Vagina (tissue), 2 donors: Measurements from ENCODE around the gene NEDD4L. TPM values are rescaled to one million over a fixed set of nuclear protein-coding genes. Genes with fewer than 3 reads are reported as not detected.

Experiments
- DNase-seq, 2 donors: peaks; one replicate each; pipeline ENCODE4 v3.0.0-alpha.2; 2017; ENCODE audit errors: extremely low spot score in 2 of 2
- H3K27ac ChIP-seq: fragments of 200-600 bp; sonication (generic); one replicate; pipeline ENCODE4 v1.5.1; 2019
- H3K27me3 ChIP-seq: fragments of 200-600 bp; sonication (generic); one replicate; pipeline ENCODE4 v1.5.1; 2019
- H3K36me3 ChIP-seq, 2 donors: fragments of 200-600 bp; sonication (generic); one replicate each; pipeline ENCODE4 v1.5.1; 2017 to 2019
- H3K4me1 ChIP-seq: fragments of 200-600 bp; sonication (generic); one replicate; pipeline ENCODE4 v1.5.1; 2019
- H3K4me3 ChIP-seq, 2 donors: fragments of 200-600 bp; sonication (generic); 1 replicate in 1 of 2; 2 replicates in 1 of 2; pipeline ENCODE4 v1.5.1; 2016 to 2019
- H3K9me3 ChIP-seq: fragments of 200-600 bp; sonication (generic); one replicate; pipeline ENCODE4 v1.5.1; 2019
- POLR2A ChIP-seq, 2 donors: fragments of 450-650 bp; IDR thresholded peaks; one replicate each; pipeline ENCODE4 v1.6.1; 2017; ENCODE audit warnings: antibody characterized with exemption in 2 of 2, mild to moderate bottlenecking in 2 of 2, moderate library complexity in 2 of 2
- POLR2AphosphoS5 ChIP-seq, 2 donors: sonication (generic); formaldehyde crosslinking; IDR thresholded peaks; one replicate each; pipeline ENCODE4 v1.9.0; 2017; ENCODE audit warnings: antibody characterized with exemption in 2 of 2, mild to moderate bottlenecking in 2 of 2, low read depth in 1 of 2; ENCODE audit not compliant: insufficient read depth in 1 of 2
- intact Hi-C: fragments of 100-400 bp; cut with DNase I; formaldehyde crosslinking; loops from one replicate; pipeline ENCODE4 v1.15.1; 2023
- total RNA-seq: library from RNA; depleted of rRNA; stranded (reverse); fragments of >200 nt; gene quantifications from one replicate; pipeline ENCODE4 v1.2.3, GENCODE V29; 2016
- TF ChIP-seq, protein P1 (sequence below), 3 experiments: fragments of 450-650 bp in 2 of 3; fragments of 200-600 bp in 1 of 3; sonication (generic) in 1 of 3; IDR thresholded peaks; one replicate each; pipeline ENCODE4 v1.5.1; 2017 to 2019; ENCODE audit warnings: antibody characterized with exemption in 3 of 3, mild to moderate bottlenecking in 2 of 3, moderate library complexity in 2 of 3

NEDD4L gene
- total RNA-seq, 1 donor from 2014 or later = 42.2 TPM

DNA sequence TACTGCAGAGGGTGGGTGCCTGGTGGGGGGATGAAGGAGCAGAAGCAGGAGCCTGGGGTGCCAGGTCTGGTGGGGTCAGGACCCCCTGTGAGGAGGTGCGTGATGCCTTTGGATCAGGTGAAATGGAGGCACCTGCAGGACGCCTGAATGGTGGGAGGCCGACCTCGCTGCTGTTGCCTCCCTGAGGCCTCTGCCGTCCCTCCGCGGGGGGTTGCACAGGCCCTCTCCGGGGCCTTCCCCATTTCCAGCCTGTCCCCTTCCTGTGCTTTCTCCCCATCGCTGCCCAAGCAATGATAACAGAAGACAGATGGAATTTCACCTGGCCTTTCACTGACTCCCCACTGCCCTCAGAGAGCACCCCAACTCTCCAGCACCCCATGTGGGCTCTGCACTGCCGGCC is 325.6 kb downstream of the NEDD4L start:
- Histone ChIP-seq H3K4me1 (no peaks in the 10 kb centered on the region), H3K27ac (no peak overlapping the region), H3K4me3 (no peak overlapping the region), H3K9me3 (no peaks in the 10 kb centered on the region), H3K36me3 (no peaks in the 10 kb centered on the region), H3K27me3 (no peaks in the 10 kb centered on the region)
- no peak for DNase-seq
- intact Hi-C loops = no loop called here
- TF ChIP-seq POLR2A (IDR thresholded peaks at IDR 0.05) = no peak
- TF ChIP-seq, protein P1, sequence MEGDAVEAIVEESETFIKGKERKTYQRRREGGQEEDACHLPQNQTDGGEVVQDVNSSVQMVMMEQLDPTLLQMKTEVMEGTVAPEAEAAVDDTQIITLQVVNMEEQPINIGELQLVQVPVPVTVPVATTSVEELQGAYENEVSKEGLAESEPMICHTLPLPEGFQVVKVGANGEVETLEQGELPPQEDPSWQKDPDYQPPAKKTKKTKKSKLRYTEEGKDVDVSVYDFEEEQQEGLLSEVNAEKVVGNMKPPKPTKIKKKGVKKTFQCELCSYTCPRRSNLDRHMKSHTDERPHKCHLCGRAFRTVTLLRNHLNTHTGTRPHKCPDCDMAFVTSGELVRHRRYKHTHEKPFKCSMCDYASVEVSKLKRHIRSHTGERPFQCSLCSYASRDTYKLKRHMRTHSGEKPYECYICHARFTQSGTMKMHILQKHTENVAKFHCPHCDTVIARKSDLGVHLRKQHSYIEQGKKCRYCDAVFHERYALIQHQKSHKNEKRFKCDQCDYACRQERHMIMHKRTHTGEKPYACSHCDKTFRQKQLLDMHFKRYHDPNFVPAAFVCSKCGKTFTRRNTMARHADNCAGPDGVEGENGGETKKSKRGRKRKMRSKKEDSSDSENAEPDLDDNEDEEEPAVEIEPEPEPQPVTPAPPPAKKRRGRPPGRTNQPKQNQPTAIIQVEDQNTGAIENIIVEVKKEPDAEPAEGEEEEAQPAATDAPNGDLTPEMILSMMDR (IDR thresholded peaks at IDR 0.05) = no peak
- TF ChIP-seq POLR2AphosphoS5 (IDR thresholded peaks at IDR 0.05; ENCODE audit: insufficient read depth in 1 of 2, low read depth in 1 of 2) = no peak

DNA sequence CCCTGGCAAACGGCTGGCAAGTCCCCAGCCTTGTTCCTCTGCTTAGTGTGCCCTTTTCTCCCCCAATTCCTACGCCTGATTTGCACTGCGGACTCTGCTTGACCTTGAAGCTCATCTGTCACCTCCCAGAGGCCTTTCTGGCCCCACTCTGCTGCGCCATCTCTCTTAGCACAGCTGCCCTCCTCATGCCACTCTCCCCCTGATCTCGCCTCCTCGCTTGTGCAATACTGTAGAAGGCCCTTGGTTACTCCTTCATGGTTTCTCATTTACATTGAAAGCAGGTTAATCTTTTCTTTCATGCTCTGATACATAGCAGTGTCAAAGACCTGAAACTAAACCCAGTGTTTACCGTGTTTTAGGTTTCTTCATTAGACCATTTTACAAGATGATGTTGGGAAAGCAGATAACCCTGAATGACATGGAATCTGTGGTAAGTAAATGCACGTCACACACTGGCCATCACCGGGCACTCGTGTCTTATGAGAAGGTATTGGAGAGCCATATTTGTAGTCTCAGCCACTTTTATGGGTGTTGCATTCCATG is 326.1 kb downstream of the NEDD4L start:
- no peak overlapping the region for H3K27ac ChIP-seq
- no peaks in the 10 kb centered on the region for H3K36me3 ChIP-seq
- no peaks in the 10 kb centered on the region for H3K9me3 ChIP-seq
- H3K4me3 ChIP-seq = no peak overlapping the region
- intact Hi-C loops = no loop called here
- TF ChIP-seq POLR2AphosphoS5 (IDR thresholded peaks at IDR 0.05; ENCODE audit: insufficient read depth in 1 of 2, low read depth in 1 of 2) (no peak), POLR2A (IDR thresholded peaks at IDR 0.05) (no peak)
- TF ChIP-seq, protein P1 (IDR thresholded peaks at IDR 0.05) = no peak
- H3K27me3 ChIP-seq = no peaks in the 10 kb centered on the region
- DNase-seq = no peak
- H3K4me1 ChIP-seq = no peaks in the 10 kb centered on the region

DNA sequence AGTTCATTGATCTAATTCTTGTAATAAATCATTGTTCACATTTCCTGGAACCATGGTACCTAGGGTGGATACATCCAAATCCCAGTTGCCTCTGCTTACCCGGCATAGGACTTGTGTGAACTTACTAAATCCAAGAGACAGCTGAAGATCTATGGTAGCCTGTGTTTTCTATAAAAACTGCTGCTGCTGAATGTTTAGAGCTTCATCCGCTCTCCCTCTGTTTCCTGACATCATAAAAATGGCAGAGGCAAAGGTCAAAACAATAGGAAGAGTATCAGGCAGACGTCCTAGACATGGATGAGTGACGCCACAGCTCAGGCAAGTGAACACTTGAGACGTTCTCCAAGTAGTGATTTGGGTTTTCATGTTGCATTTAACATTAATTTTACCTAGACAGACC is 326.6 kb downstream of the NEDD4L start:
- no peaks in the 10 kb centered on the region for H3K9me3 ChIP-seq
- no peak overlapping the region for H3K27ac ChIP-seq
- H3K4me1 ChIP-seq = no peaks in the 10 kb centered on the region
- no peaks in the 10 kb centered on the region for H3K36me3 ChIP-seq
- H3K4me3 ChIP-seq = no peak overlapping the region
- no peak for DNase-seq
- TF ChIP-seq, protein P1 (IDR thresholded peaks at IDR 0.05) = no peak
- TF ChIP-seq POLR2AphosphoS5 (IDR thresholded peaks at IDR 0.05; ENCODE audit: insufficient read depth in 1 of 2, low read depth in 1 of 2) (no peak), POLR2A (IDR thresholded peaks at IDR 0.05) (no peak)
- no peaks in the 10 kb centered on the region for H3K27me3 ChIP-seq
- intact Hi-C loops = no loop called here

DNA sequence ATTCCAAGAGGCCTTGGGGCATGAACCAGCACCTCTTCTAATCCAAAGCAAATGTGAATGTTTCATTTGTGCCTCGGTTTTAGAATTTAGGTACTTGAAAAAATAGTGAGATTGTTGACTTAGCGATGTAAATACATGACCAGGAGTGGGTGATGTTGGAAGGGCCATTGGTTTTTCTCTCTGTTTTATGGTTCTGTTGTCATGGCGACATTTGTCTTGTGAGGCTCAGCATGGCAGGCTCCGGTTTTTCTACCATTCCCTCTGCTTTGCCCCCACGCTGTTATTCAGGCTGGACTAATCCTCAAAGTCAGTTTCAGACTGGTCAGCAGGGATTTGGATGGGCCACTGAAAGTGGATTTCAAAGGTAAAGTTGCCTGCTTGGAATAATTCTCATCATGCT is 329.5 kb downstream of the NEDD4L start:
- H3K4me1 ChIP-seq = no peaks in the 10 kb centered on the region
- no peaks in the 10 kb centered on the region for H3K36me3 ChIP-seq
- no peak overlapping the region for H3K4me3 ChIP-seq
- DNase-seq = no peak
- H3K9me3 ChIP-seq = no peaks in the 10 kb centered on the region
- H3K27ac ChIP-seq = no peak overlapping the region
- TF ChIP-seq, protein P1 (IDR thresholded peaks at IDR 0.05) = no peak
- no peak for TF ChIP-seq POLR2AphosphoS5 (IDR thresholded peaks at IDR 0.05; ENCODE audit: insufficient read depth in 1 of 2, low read depth in 1 of 2)
- TF ChIP-seq POLR2A (IDR thresholded peaks at IDR 0.05) = no peak
- intact Hi-C loops = no loop called here
- no peaks in the 10 kb centered on the region for H3K27me3 ChIP-seq

DNA sequence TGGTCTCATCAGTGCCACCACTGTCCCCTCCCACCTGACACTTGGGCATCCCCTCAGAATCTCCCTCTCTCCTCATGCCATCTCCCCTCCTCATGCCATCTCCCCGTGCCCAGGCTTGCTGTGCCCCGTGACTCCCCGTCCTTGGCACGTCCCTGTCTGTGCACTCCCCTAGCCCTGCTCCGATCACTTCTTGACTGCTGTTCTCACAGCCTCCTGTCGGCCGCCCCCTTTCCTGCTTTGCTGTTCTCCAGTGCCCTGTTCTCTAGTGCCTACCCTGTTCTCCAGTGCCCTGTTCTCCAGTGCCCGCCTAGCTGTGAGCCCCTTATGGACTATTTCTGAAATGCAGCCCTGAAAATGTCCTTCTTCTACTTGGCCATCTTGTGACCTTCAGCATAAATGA is 331.0 kb downstream of the NEDD4L start:
- Histone ChIP-seq H3K27me3 (no peaks in the 10 kb centered on the region), H3K4me1 (no peaks in the 10 kb centered on the region), H3K4me3 (no peak overlapping the region), H3K27ac (no peak overlapping the region), H3K9me3 (no peaks in the 10 kb centered on the region), H3K36me3 (no peaks in the 10 kb centered on the region)
- no peak for DNase-seq
- TF ChIP-seq POLR2AphosphoS5 (IDR thresholded peaks at IDR 0.05; ENCODE audit: insufficient read depth in 1 of 2, low read depth in 1 of 2) (no peak), POLR2A (IDR thresholded peaks at IDR 0.05) (no peak)
- TF ChIP-seq, protein P1 (IDR thresholded peaks at IDR 0.05) = no peak
- intact Hi-C loops = no loop called here
